Right lung (tissue), 10 donors: ENCODE data around the gene RNU1-4. TPM values are rescaled to one million over a fixed set of nuclear protein-coding genes. Genes with fewer than 3 reads are reported as not detected.
"Not testable (repeated sequence)": the region's sequence is repeated elsewhere in the genome, so short reads cannot be mapped to it uniquely, and the experiment has no call there.

Source experiments
- DNase-seq, 2 donors: peaks; one replicate each; pipeline ENCODE4 v3.0.0-alpha.2; 2013
- long read RNA-seq, 8 donors: transcript quantifications; one replicate each; lab custom pipeline, GENCODE V29; 2026
- polyA plus RNA-seq, 5 donors: library from polyadenylated mRNA; unstranded; fragments of 120-200 nt; gene quantifications; one replicate each; pipeline versions ENCODE4 v1.2.1 to v1.2.3, GENCODE V29; 2013; ENCODE audit warnings: inconsistent platforms in 1 of 5, low replicate concordance in 1 of 5; ENCODE audit not compliant: insufficient read length in 5 of 5, insufficient read depth in 1 of 5

RNU1-4 gene
- 1 to 10 TPM in 2 of 5 donors, not detected in 3; 1.3 to 2.7 TPM for polyA plus RNA-seq
- long read RNA-seq, donor 1, partial matches to known transcripts, result 0 of 2 reads
- long read RNA-seq, donor 1, other reads (novel, unspliced or antisense), result 0 of 2 reads
- long read RNA-seq, donor 2, result 0 reads
- long read RNA-seq, donor 3, result 0 reads
- long read RNA-seq, donor 4, partial matches to known transcripts, result 0 of 1 reads
- long read RNA-seq, donor 4, other reads (novel, unspliced or antisense), result 0 of 1 reads
- long read RNA-seq, donor 5, partial matches to known transcripts, result 0 of 1 reads
- long read RNA-seq, donor 5, other reads (novel, unspliced or antisense), result 0 of 1 reads
- long read RNA-seq, donor 6, result 0 reads
- long read RNA-seq, donor 7, result 0 reads
- long read RNA-seq, donor 8, result 0 reads

- DNase-seq, result not testable (repeated sequence)
These were observed at the start of gene RNU1-4 for GRCh38 chr1:16740047-16740964. TSS of gene RNU1-4 (plus strand) at chr1:16740516.

GRCh38 chr1:16690971-16691682, 49.2 kb upstream of the RNU1-4 start:
- DNase-seq, result not testable (repeated sequence)

GRCh38 chr1:16692283-16692682, 48.0 kb upstream of the RNU1-4 start:
- not testable (repeated sequence) for DNase-seq

- DNase-seq, result not testable (repeated sequence)
These were observed 47.4 kb upstream of the RNU1-4 start for GRCh38 chr1:16692717-16693448.

GRCh38 chr1:16693449-16694307, 46.6 kb upstream of the RNU1-4 start:
- not testable (repeated sequence) for DNase-seq

- not testable (repeated sequence) for DNase-seq
These were observed 46.0 kb upstream of the RNU1-4 start for GRCh38 chr1:16694308-16694702.

- DNase-seq, result not testable (repeated sequence)
These were observed 43.7 kb upstream of the RNU1-4 start for GRCh38 chr1:16696507-16697150.

- DNase-seq, result not testable (repeated sequence)
These were observed 43.2 kb upstream of the RNU1-4 start for GRCh38 chr1:16697152-16697551.

- DNase-seq, result not testable (repeated sequence)
These were observed 40.9 kb upstream of the RNU1-4 start for GRCh38 chr1:16699440-16699839.

GRCh38 chr1:16700138-16700895, 40.0 kb upstream of the RNU1-4 start:
- not testable (repeated sequence) for DNase-seq

GRCh38 chr1:16701189-16701588, 39.1 kb upstream of the RNU1-4 start:
- DNase-seq, result not testable (repeated sequence)

- not testable (repeated sequence) for DNase-seq
These were observed 38.0 kb upstream of the RNU1-4 start for GRCh38 chr1:16702280-16702679.

- not testable (repeated sequence) for DNase-seq
These were observed 37.2 kb upstream of the RNU1-4 start for GRCh38 chr1:16703141-16703540.

GRCh38 chr1:16703602-16704001, 36.7 kb upstream of the RNU1-4 start:
- not testable (repeated sequence) for DNase-seq

- not testable (repeated sequence) for DNase-seq
These were observed 36.2 kb upstream of the RNU1-4 start for GRCh38 chr1:16704076-16704475.

GRCh38 chr1:16704502-16705100, 35.7 kb upstream of the RNU1-4 start:
- DNase-seq, result not testable (repeated sequence)

GRCh38 chr1:16706302-16706701, 34.0 kb upstream of the RNU1-4 start:
- not testable (repeated sequence) for DNase-seq
